HCT116 (cell line): ENCODE results near the gene TSPAN5. TPM values are rescaled to one million over a fixed set of nuclear protein-coding genes. Genes with fewer than 3 reads are reported as not detected.

Experiments
- ATAC-seq: fragments of 200-7000 bp; cut with Tn5 transposase; 2 replicates; pipeline ENCODE4 v1.9.1; 2020; ENCODE audit warnings: mild to moderate bottlenecking, moderate library complexity
- BruUV-seq: library from RNA; stranded (reverse); fragments of 400-500 nt; replicated peaks from 2 replicates; lab custom pipeline; 2021; lab: Mats Ljungman, UMichigan
- CTCF ChIA-PET: fragments of 300-600 bp; sonication (Branson Sonifier 250); formaldehyde crosslinking; loops from one replicate; lab custom pipeline; 2021; ENCODE audit warnings: antibody characterized with exemption; lab: Charles Lee
- POLR2A ChIA-PET: fragments of 300-600, 350-600 bp; sonication (Branson Sonifier 250); formaldehyde crosslinking; loops from one replicate; lab custom pipeline; 2021; ENCODE audit warnings: antibody characterized with exemption; lab: Charles Lee
- RAD21 ChIA-PET, 2 experiments: fragments of 300-600 bp; sonication (Branson Sonifier 250); formaldehyde crosslinking; loops; one replicate each; lab custom pipeline; 2023; ENCODE audit warnings: low total read pairs in 2 of 2; ENCODE audit not compliant: uncharacterized antibody in 2 of 2, unreplicated experiment in 2 of 2, low non-redundant PET in 1 of 2; lab: Charles Lee
- DNase-seq: peaks from one replicate; pipeline ENCODE4 v3.0.0-alpha.2; 2010; ENCODE audit warnings: low read depth, low spot score
- H2AFZ ChIP-seq: fragments of 200-600 bp; shearing (Covaris generic), sonication (generic); 2 replicates; pipeline ENCODE4 v1.6.1; 2017; ENCODE audit warnings: low read depth, mixed run types, mixed read lengths, antibody characterized with exemption, low read length; ENCODE audit not compliant: poor library complexity, severe bottlenecking
- H3K27ac ChIP-seq: 2 replicates; pipeline ENCODE4 v1.5.1; 2012; ENCODE audit warnings: low read depth, low read length
- H3K27me3 ChIP-seq: fragments of 200-600 bp; sonication (generic); 2 replicates; pipeline ENCODE4 v1.6.1; 2016; ENCODE audit warnings: mixed run types, low read length, mixed read lengths; ENCODE audit not compliant: insufficient read depth
- H3K36me3 ChIP-seq, 2 experiments: fragments of 200-500 bp in 1 of 2; fragments of 200-600 bp in 1 of 2; sonication (Bioruptor generic) in 1 of 2; sonication (generic) in 1 of 2; 2 replicates each; pipeline versions ENCODE4 v1.5.1 to v1.6.1; 2014 to 2016; ENCODE audit warnings: low read length in 2 of 2, inconsistent platforms in 1 of 2, mixed read lengths in 1 of 2, mixed run types in 1 of 2; ENCODE audit not compliant: insufficient read depth in 2 of 2, control insufficient read depth in 1 of 2
- H3K4me1 ChIP-seq, 2 experiments: fragments of 200-600 bp in 1 of 2; sonication (generic) in 1 of 2; 2 replicates each; pipeline versions ENCODE4 v1.5.1 to v1.6.1; 2012 to 2017; ENCODE audit warnings: low read length in 2 of 2, inconsistent platforms in 1 of 2, mild to moderate bottlenecking in 1 of 2, mixed read lengths in 1 of 2, mixed run types in 1 of 2, moderate library complexity in 1 of 2; ENCODE audit not compliant: insufficient read depth in 2 of 2, control insufficient read depth in 1 of 2
- H3K4me2 ChIP-seq: fragments of 200-600 bp; sonication (generic); 2 replicates; pipeline ENCODE4 v1.6.1; 2017; ENCODE audit warnings: mixed run types, low read length, mixed read lengths
- H3K4me3 ChIP-seq, 2 experiments: fragments of 200-600 bp in 1 of 2; sonication (generic) in 1 of 2; replicated peaks in 1 of 2; 2 replicates each; pipeline ENCODE4 v1.5.1; 2011 to 2016; ENCODE audit warnings: low read length in 2 of 2, control low read depth in 1 of 2, low read depth in 1 of 2, mild to moderate bottlenecking in 1 of 2, mixed read lengths in 1 of 2, mixed run types in 1 of 2
- H3K79me2 ChIP-seq: fragments of 200-600 bp; sonication (generic); 2 replicates; pipeline ENCODE4 v1.6.1; 2017; ENCODE audit warnings: mild to moderate bottlenecking, mixed run types, low read length, moderate library complexity, mixed read lengths; ENCODE audit not compliant: insufficient read depth
- H3K9ac ChIP-seq: fragments of 200-600 bp; sonication (generic); 2 replicates; pipeline ENCODE4 v1.6.1; 2016; ENCODE audit warnings: low read length, mixed read lengths
- H3K9me2 ChIP-seq: fragments of 200-600 bp; sonication (generic), shearing (Covaris generic); 2 replicates; pipeline ENCODE4 v1.6.1; 2017; ENCODE audit warnings: mixed run types, mild to moderate bottlenecking, moderate library complexity; ENCODE audit not compliant: insufficient read depth
- H3K9me3 ChIP-seq, 2 experiments: fragments of 200-500 bp in 1 of 2; fragments of 200-600 bp in 1 of 2; sonication (Bioruptor generic) in 1 of 2; sonication (generic) in 1 of 2; 2 replicates each; pipeline ENCODE4 v1.6.1; 2014 to 2017; ENCODE audit warnings: low read length in 2 of 2, mixed read lengths in 2 of 2, inconsistent platforms in 1 of 2, low read depth in 1 of 2, mild to moderate bottlenecking in 1 of 2, mixed run types in 1 of 2, moderate library complexity in 1 of 2; ENCODE audit not compliant: control insufficient read depth in 1 of 2, insufficient read depth in 1 of 2
- H4K20me1 ChIP-seq: fragments of 200-600 bp; sonication (generic), shearing (Covaris generic); 2 replicates; pipeline ENCODE4 v1.6.1; 2017; ENCODE audit warnings: mixed run types, mild to moderate bottlenecking, moderate library complexity; ENCODE audit not compliant: insufficient read depth
- CEBPB ChIP-seq: IDR thresholded peaks from 2 replicates; pipeline ENCODE4 v1.6.1; 2012; ENCODE audit warnings: low read depth
- FOSL1 ChIP-seq: IDR thresholded peaks from 2 replicates; pipeline ENCODE4 v1.6.1; 2012; ENCODE audit warnings: low read depth
- RAD21 ChIP-seq: IDR thresholded peaks from 2 replicates; pipeline ENCODE4 v1.6.1; 2012; ENCODE audit warnings: low read depth, mild to moderate bottlenecking
- SP1 ChIP-seq: IDR thresholded peaks from 2 replicates; pipeline ENCODE4 v1.6.1; 2012; ENCODE audit warnings: low read depth
- intact Hi-C: fragments of 100-400 bp; cut with micrococcal nuclease; formaldehyde crosslinking; loops from 2 replicates; pipeline ENCODE4 v1.10.0; 2022
- total RNA-seq: library from RNA; stranded (reverse); gene quantifications from one replicate; pipeline ENCODE4 v1.2.1, GENCODE V29; 2021; ENCODE audit not compliant: unreplicated experiment

TSPAN5 gene
- total RNA-seq, 1 experiment from 2014 or later = 56.8 TPM

GRCh38 chr4:98672583-98673287, 14.3 kb upstream of the TSPAN5 start:
- no peak overlapping the region for H3K9ac ChIP-seq
- intact Hi-C loops = no loop called here
- ChIA-PET RAD21 (no interaction called here), POLR2A (no interaction called here), CTCF (no interaction called here)
- no peaks in the 10 kb centered on the region for H3K9me2 ChIP-seq
- no peaks in the 10 kb centered on the region for H3K79me2 ChIP-seq
- no peak overlapping the region for H3K4me3 ChIP-seq
- H3K9me3 ChIP-seq = no peaks in the 10 kb centered on the region
- H3K4me2 ChIP-seq = no peak overlapping the region
- H4K20me1 ChIP-seq = no peaks in the 10 kb centered on the region
- DNase-seq = no peak
- H3K27me3 ChIP-seq = no peaks in the 10 kb centered on the region
- no peaks in the 10 kb centered on the region for H3K36me3 ChIP-seq
- ATAC-seq = no peak
- no TSS peak for BruUV-seq
- TF ChIP-seq CEBPB (no peak), RAD21 (peak; percentile 9; the same call in 1 of the 2 replicates)
- no peak overlapping the region for H3K27ac ChIP-seq
- no peak overlapping the region for H2AFZ ChIP-seq
- no peaks in the 10 kb centered on the region; a peak in 1 of 4 replicates for H3K4me1 ChIP-seq

- intact Hi-C loops = no loop called here
- H2AFZ ChIP-seq = no peak overlapping the region
- no peaks in the 10 kb centered on the region for H3K9me3 ChIP-seq
- RAD21 ChIA-PET = no interaction called here
- TF ChIP-seq FOSL1 (no peak), SP1 (0 out of 2 replicates have a peak, but pooled peaks have one; percentile 14)
- no peaks in the 10 kb centered on the region for H3K9me2 ChIP-seq
- ATAC-seq = no peak
- H3K9ac ChIP-seq = no peak overlapping the region
- no peaks in the 10 kb centered on the region for H3K27me3 ChIP-seq
- no peaks in the 10 kb centered on the region; a peak in 1 of 4 replicates for H3K4me1 ChIP-seq
- no peaks in the 10 kb centered on the region for H4K20me1 ChIP-seq
- BruUV-seq = no TSS peak
- DNase-seq = no peak
- no peak overlapping the region for H3K4me3 ChIP-seq
- no peak overlapping the region for H3K4me2 ChIP-seq
- no peaks in the 10 kb centered on the region for H3K36me3 ChIP-seq
- no peaks in the 10 kb centered on the region for H3K79me2 ChIP-seq
- POLR2A ChIA-PET = no interaction called here
- no peak overlapping the region for H3K27ac ChIP-seq
- CTCF ChIA-PET = no interaction called here
Observed at GRCh38 chr4:98671131-98671530, 12.7 kb upstream of the TSPAN5 start.
